ENCODE measurements around the gene CYP51A1.
"Not testable (repeated sequence)": the region's sequence is repeated elsewhere in the genome, so short reads cannot be mapped to it uniquely, and the experiment has no call there.

The CYP51A1 gene

GRCh38 chr7:92121681-92122080 lies 12.6 kb downstream of the CYP51A1 start:
- no peak for DNase-seq

GRCh38 chr7:92119213-92119759 lies 15.0 kb downstream of the CYP51A1 start:
- no peak for DNase-seq

GRCh38 chr7:92116949-92117348 lies 17.3 kb downstream of the CYP51A1 start:
- no peak for DNase-seq

- no peak for DNase-seq
These were observed 18.5 kb downstream of the CYP51A1 start for GRCh38 chr7:92115821-92116220.

GRCh38 chr7:92110857-92111256 lies 23.4 kb downstream of the CYP51A1 start:
- no peak for DNase-seq

- DNase-seq: no peak
These were observed 25.5 kb downstream of the CYP51A1 start for GRCh38 chr7:92108821-92109220.

- DNase-seq: not testable (repeated sequence)
These were observed 31.4 kb downstream of the CYP51A1 start for GRCh38 chr7:92102862-92103261.

GRCh38 chr7:92100534-92100933 lies 33.7 kb downstream of the CYP51A1 start:
- DNase-seq: no peak

- no peak for DNase-seq
These were observed 38.9 kb downstream of the CYP51A1 start for GRCh38 chr7:92095380-92095779.

GRCh38 chr7:92092210-92092609 lies 42.1 kb downstream of the CYP51A1 start:
- DNase-seq: no peak

GRCh38 chr7:92088266-92088665 lies 46.0 kb downstream of the CYP51A1 start:
- DNase-seq: no peak

GRCh38 chr7:92083922-92084321 lies 50.4 kb downstream of the CYP51A1 start:
- not testable (repeated sequence) for DNase-seq

- DNase-seq: no peak
These were observed 57.8 kb downstream of the CYP51A1 start for GRCh38 chr7:92076509-92076908.

- DNase-seq: no peak
These were observed 58.7 kb downstream of the CYP51A1 start for GRCh38 chr7:92075455-92076158.

GRCh38 chr7:92072708-92073107 lies 61.6 kb downstream of the CYP51A1 start:
- no peak for DNase-seq

- DNase-seq: no peak
These were observed 62.2 kb downstream of the CYP51A1 start for GRCh38 chr7:92072121-92072520.

- DNase-seq: no peak
These were observed 63.2 kb downstream of the CYP51A1 start for GRCh38 chr7:92071032-92071431.

- no peak for DNase-seq
These were observed 69.7 kb downstream of the CYP51A1 start for GRCh38 chr7:92064438-92065029.
